GM18498 (cell line): ENCODE results near the gene DPYD.

Experiments
- ATAC-seq: cut with Tn5 transposase; IDR thresholded peaks from one replicate; pipeline ENCODE4 v1.9.1; 2021; ENCODE audit warnings: mild to moderate bottlenecking, moderate library complexity; ENCODE audit not compliant: unreplicated experiment

Gene DPYD

DNA sequence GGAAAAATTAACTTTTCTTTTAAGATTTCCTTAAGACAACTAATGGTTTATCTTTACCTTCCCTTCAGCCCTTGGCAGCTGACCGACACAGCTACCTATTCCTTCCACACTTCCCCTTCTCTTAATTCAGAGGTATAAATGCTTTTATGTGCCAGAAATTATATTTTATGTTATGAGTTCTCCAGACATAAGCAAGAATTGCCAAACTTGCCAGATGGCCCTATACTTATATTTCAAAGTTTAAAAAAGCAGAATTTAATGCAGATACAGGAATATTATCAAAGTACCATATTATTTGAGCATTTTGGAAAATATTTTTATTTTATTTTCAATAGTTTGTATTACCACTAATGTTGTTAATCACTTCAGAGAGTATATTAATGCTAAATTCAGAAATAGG lies 754.2 kb downstream of the DPYD start:
- ATAC-seq, result no peak

DNA sequence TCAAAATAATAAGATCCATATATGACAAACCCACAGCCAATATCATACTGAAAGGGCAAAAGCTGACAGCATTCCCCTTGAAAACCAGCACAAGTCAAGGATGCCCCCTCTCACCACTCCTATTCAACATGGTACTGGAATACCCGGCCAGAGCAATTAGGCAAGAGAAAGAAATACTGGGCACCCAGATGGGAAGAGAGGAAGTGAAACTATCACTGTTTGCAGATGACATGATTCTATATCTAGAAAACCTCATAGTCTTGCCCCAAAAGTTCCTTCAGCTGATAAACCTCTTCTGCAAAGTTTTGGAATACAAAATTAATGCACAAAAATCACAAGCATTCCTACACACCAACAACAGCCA lies 756.6 kb downstream of the DPYD start:
- ATAC-seq, result peak; percentile 50

DNA sequence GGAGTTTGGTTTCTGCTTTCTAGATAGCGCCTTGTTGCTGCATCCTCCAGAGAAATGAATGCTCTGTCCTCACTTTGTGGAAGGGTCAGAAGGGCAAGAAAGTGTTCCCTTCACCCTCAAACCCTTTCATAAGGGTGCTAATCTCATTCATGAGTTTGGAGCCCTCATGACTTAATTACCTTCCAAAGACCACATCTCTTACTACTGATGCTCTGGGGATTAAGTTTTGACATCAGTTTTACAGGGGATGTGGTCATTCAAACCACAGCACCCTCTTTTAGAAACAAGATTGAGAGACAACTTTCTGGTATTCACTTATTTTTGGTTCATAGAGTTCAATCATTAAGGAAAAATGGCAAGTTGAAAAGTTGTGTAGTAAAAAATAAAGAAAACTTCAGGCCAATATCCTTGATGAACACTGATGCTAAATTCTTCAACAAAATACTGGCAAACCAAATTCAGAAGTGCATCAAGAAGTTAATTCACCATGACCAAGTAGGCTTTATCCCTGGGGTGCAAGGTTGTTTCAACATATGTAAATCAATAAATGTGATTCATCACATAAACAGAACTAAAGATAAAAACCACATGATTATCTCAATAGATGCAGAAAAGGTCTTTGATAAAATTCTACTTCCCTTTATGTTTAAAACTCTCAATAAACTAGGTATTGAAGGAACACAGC lies 757.1 kb downstream of the DPYD start:
- ATAC-seq, result peak; percentile 69

DNA sequence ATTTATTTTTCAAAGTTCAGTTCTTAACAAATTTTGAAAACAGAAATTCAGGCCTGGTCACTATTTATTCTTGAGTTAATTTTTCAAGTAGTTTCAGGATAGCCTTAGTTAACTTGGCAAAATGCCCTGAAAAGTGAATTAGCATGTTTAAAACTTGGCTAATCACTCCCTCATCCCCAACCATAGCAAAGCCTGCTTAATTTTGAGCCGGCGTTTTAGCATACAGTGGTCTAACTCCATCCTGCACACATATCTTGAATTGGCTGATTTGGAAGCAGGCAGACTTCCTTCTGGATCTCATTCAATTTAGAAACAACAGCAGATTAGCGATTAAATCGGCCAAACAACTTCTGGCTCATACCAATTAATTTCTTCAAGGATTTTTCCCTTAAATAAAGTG lies 760.0 kb downstream of the DPYD start:
- no peak for ATAC-seq

DNA sequence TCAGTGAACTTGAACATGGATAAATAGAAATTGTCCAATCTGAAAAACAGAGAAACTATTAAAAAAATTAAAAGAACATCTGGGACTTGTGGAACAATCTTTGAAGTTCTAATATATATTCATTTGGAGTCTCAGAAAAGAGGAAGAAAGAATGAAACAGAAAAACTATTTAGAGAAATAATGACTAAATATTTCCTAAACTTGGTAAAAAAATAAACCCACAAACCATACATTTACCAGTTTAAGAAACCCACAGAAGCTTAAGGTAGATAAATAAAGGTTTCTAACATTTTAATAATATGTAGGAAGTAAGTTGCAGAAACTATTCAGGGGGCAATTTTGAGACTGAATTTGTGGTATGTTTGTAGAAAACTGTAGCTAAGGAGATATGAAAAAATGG lies 761.5 kb downstream of the DPYD start:
- peak; percentile 55 for ATAC-seq

DNA sequence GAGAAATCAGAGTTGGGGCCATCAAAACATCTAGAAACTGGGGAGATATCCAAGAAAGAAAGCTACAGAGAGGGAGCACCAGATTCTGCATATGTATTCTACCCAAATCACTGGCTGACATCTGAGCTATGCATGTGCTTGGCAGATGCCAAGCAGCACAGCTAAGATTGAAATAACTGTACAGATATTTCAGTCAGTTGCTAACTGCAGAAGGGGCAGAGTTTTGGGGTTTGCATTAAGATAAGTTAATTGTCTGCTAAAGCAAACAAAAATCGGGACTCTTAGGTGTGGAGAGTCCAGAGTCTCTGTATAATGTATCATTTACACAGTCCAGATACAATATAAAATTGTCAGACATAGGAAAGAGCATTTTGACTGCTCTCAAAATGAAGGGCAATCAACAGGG lies 762.1 kb downstream of the DPYD start:
- peak; percentile 30 for ATAC-seq

DNA sequence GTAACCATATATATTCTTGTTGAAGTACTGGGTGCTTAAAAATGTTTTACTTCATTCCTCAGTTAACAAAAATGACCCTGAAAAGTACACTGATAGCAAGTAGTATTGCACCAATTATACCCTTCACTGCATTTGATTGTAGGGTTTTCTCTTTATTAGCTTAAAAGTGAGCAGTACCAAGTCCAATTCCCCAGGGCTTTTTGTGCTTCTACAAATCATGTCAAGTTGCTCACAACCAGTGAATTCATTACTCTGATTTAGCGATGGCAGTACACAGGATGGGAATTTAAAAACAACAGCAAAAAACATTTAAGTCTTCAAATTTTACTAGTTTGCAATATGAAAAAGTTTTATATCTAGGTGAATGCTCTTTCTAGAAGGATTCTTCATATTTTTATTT lies 762.8 kb downstream of the DPYD start:
- no peak for ATAC-seq

DNA sequence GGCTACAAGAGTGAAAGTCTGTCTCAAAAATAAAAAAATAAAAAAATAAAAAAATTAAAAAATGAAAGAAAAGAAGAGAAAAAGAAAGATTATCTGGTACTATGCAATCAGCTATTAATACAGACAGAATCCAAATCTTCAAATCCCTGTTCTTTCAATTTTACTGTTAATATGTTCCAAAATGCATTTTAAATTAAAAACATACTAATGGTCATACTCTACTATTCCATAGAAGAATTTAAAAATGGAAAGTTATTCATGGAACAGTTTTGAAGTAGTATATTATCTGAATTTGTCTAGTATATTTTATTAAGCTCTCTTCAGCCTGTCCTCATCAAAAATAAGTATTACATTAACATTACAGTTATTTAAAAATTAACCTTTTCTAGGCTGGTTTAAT lies 769.2 kb downstream of the DPYD start:
- no peak for ATAC-seq

DNA sequence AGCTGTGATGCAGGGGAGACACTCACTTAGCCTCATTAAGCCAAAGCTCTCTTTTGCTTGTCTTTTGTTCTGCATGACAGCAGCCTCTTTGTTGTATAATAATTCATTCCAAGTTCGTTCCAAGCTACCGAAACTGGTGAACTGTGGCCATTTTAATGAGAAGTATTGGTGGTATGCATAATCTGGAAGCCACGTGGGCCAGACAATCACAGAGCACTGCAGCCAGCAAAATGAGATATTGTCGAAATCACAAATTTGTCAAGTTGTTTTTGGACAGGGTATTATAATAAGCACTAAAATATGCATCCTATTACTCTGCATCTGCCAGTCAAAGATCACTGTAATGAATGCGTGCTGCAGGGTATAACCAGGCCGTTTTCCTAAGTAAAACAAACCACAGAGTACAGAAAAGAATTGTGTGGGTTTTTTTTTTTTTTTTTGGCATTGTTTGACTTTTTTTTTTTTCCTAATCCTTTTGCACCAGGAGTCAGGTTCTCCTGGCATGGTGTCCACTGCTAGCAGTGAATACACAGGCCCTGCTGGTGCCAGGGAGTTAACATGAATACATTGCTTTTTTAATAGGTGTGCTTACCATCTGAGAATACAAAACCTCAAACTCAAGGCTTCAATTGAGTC lies 775.4 kb downstream of the DPYD start:
- no peak for ATAC-seq

DNA sequence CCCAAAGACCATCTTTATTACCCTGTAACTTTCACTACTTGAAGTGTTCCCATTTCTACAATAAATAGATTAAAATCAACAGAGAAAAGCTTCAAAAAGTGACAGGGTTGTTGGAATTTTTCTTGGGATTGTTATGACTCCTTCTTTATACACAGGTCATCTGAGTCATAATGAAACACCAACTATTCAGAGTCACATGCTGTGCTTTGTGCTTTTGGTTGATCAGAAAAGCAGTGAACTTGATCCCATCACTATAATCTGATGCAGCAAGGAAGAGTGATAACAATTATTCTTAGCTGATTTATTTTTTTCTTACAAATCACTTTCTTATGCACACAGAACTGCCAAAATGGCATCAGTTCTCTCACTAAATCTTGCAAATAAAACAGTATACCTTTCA lies 776.3 kb downstream of the DPYD start:
- no peak for ATAC-seq

DNA sequence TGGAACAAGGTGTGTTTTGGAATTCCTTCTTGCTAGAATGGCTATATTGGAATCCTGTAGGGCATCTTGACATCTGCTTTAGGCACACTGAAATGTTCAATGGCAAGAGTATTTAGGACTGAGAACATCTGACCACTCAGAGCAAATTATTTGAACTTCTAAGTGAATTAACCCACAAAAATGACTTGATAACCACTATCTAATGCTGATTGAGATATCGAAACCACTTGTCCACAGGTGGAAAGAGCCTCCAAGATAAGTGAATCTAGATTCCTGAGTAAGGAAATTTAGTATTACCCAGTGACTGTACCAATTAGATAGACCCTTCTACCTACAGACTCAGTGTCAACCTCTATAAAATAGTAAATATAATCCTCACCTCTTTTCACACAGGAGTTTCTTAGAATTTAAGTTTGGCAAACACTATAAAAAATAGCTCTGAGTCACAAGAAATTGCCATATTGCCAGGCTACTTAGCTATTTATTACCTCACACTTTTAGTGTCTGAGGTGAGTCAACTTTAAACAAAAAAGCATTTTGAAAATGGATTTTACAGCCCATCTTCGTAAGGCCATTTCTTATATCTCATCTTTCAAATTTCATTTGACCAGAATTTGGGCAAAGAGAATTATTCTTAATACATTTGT lies 777.5 kb downstream of the DPYD start:
- ATAC-seq, result no peak

DNA sequence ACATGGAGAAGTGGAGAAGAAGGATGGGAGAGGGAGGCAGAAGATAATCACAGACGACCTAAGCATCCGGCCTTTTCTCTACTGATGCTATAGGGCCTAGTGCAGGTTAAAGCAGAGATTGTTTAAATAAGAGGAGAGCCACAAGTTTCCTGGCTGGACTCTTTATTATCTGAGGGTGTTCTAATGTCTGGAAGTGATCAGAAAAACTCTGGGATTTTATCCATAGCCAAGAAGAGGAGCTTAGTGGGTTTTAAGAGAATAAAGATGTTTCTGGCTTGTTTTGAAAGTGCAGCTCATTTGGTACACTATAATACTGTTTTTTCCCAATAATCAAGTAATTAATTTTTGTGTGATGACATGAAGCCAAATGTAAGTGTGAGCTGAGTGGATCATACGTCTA lies 780.2 kb downstream of the DPYD start:
- no peak for ATAC-seq

DNA sequence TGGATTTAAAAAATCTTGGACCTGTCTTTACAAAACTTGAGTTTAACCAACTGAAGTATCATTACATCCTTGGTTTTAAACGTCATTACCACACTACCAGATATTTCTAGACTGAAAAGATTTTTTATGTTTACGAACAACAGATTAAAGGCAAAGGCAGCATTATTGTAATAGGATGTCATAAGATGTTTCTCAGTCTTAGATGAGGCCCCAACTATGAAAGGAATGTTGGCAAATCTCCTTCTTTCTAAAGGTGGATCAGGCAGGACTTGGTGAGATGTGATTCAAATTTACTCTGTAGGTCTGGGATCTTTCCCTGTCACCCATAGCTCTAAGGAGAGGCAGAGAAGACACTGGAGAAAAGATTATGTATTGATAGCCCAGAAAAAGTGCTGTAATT lies 781.3 kb downstream of the DPYD start:
- no peak for ATAC-seq

DNA sequence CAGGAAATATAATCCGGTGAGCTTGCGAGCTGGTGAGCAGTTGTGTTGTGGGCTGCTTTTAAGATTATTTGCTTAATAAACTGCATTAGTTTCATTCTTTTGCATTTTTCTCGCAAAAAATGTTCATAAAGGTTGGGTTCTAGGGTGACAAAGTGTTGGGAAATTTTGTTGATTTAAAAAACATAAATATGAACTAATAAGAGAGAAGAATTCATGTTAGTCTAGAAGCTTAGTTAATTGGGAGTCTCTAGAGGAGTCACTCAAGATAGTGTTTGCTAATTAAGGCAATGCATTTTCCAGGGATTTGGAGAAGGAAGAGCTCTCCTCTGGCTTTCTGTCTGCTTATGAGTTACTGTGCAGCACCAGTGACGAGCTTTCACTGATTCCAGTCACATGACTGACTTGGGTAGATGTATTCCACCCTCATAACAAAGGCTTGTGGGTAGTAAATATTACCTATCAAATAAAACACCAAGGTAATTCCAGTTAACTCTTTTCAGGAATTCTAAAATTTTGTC lies 782.3 kb downstream of the DPYD start:
- peak; percentile 59 for ATAC-seq

DNA sequence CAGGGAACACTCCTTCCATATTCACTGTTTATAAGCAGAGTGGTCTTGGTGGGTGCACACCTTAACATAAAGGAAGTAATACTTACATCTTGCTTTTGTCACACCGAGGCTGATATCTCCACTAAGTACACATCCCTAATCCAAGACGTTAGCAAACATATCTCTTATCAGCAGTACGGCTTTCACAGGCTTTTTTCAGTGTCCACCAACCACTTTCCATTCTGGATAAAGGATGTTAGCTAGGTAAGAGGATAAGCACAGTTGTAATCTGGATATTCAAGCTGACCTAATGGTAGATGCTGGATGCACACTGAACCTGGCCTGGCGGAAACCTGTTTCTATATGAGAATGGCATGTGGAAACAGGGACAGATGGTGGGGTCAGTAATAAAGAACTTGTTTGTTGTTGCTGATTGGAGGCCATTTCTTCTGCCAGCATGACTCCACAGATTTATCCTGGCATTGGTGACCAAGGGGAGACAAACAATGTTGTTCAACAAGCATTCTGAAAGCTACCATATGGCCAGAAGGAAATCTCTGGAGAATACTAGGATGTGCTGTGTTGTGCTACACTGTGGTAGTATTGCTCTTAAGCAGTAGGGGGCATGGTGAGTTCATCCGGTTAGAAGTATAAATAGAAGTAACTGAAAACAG lies 782.8 kb downstream of the DPYD start:
- peak; percentile 98 for ATAC-seq

DNA sequence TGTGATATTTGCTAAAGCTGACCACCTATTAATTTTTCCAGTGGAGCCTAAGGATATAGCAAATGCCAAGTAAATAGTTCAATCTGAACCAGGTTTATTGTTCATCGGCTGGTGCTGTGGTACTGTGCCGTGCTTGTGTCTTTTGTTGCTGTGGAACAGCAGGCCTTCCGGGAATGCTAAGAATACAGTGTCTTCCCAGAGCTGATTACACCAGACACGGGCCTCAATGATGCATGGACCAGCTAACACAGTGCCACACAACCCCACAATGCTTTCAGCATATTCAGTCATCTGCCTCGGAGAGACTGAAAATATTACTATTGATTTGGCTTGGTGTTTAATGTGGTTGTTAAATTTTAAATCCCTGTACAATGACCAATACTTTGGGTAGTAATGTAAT lies 783.8 kb downstream of the DPYD start:
- ATAC-seq, result no peak

DNA sequence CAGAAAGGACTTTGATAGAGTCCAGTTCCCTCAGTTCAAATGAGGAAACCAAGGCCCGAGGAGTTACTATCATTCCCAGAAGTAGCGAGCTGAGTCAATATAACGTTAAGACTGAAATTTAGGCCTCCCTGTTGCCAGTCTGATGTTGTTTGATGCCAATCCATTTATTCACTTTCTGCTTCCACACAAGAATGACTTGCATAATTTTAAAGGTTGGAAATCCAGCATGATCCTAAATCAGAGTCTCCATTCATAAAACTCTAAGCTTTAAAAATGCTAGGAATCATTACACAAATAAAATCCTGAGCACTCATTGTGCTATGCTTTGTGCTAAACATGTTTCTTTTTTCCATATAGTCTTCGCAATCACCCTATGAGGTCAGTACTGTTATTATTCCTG lies 784.9 kb downstream of the DPYD start:
- ATAC-seq, result no peak

DNA sequence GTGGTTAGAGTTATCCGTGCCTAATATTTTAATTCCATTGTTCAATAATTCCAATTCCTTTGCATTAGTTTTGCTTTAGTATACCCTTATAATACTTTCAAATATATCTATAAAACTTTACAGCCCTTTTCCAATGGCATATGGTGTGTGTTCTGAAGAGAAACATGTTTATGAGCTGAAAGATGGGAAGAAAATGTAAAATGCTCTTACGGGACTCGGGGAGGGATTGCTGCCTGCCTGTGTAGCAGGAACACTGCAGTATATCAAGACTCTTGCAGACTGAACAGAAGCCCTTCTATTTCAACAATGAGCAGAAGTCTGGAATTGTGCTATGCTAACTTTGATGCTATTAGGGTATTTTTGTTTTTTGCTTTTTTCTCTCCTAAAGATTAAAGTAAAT lies 792.4 kb downstream of the DPYD start:
- ATAC-seq, result no peak

DNA sequence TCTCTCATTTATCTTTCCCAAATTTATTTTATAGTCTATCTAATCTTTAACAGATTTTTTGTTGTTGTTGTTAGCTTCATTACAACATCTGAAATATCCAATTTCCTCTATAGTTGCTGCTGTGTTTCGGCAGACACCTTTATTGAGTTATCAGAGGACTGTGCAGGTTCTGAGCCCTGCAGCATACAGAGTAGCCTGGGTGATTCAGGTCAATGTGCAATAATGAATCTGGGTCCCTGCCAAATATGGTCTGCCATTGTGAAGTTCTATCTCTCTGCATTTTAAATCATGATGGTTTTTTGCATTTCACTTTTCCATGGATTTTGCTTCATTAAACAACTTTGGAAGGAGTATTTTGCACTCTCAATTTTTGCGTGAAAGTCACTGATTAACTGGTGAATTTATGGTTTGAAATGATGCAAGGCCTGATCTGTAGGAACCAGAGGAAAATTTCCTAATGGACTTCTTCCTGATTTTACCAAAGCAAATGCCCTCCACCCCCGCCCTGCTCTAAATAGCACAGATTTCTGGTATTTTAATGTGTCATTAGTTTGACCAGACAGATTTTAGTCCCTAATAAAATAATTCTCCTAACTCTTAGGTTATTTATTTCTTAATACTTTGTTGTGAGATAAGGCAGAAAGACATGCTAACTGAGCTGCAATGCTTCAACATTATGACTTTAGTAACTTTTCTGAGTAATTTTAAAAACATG lies 797.0 kb downstream of the DPYD start:
- no peak for ATAC-seq

DNA sequence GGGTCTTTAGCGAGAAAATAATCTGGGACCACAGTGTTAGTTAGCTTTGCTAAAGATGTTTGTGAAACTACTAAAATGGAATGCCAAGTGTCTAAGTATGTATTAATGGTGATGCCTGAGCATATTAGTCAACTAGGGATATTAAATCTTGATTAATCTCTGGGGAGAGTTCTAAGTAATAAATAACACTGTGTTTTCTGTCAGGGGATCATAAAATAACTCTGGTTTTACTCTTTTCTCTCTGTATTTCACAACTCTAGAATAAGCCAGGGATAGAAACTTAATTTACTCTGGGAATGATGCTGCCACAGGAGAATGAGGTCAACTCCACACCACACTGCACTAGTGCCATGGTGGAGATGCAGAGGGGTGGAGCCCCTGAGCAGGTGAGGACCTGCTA lies 800.0 kb downstream of the DPYD start:
- ATAC-seq, result no peak
